Right ventricle myocardium inferior (tissue), 1 donor: ENCODE results near the gene TENM4. TPM values are rescaled to one million over a fixed set of nuclear protein-coding genes. Genes with fewer than 3 reads are reported as not detected.

Experiments used
- ATAC-seq: fragments of 200-7000 bp; cut with Tn5 transposase; one replicate; pipeline ENCODE4 v1.9.1; 2020; ENCODE audit warnings: mild to moderate bottlenecking, moderate library complexity
- DNase-seq: peaks from one replicate; pipeline ENCODE4 v3.0.0; 2021; ENCODE audit errors: missing footprints
- intact Hi-C: fragments of 100-400 bp; cut with DNase I; formaldehyde crosslinking; loops from one replicate; pipeline ENCODE4 v1.11.0; 2022
- total RNA-seq: library from RNA; stranded (reverse); fragmentation: NEBNext Ultra II Directional; extraction: Animal tissue kit (Norgen Biotek cat#: 25700); gene quantifications from one replicate; pipeline ENCODE4 v1.2.1, GENCODE V29; 2021
- donor health status: DM: no; HTN: yes; CAD: no; lungs with severe emphysema.

TENM4 gene
- total RNA-seq, 1 donor from 2014 or later = 0.35 TPM

- ATAC-seq = no peak
- intact Hi-C loops = no loop called here
Observed at GRCh38 chr11:79184285-79184684, 256.5 kb downstream of the TENM4 start.

DNA sequence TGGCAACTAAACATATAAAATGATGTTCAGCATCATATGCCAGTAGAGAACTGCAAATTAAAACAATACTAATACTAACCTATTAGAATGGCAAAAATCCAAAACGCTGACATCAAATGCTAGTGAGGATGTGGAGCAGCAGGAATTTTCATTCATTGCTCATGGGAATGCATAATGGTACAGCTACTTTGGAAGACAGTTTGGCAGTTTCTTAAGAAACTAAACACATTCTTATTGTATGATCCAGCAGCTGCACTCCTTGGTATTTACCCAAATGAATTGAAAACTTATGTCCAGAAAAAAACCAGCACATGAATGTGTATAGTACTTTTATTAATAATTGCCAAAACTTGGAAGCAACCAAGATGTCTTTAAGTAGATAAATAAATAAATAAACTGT lies 258.0 kb downstream of the TENM4 start:
- intact Hi-C loops = no loop called here

More at GRCh38 chr11:79184285-79184684, 256.5 kb downstream of the TENM4 start:
- no peak for DNase-seq

DNA sequence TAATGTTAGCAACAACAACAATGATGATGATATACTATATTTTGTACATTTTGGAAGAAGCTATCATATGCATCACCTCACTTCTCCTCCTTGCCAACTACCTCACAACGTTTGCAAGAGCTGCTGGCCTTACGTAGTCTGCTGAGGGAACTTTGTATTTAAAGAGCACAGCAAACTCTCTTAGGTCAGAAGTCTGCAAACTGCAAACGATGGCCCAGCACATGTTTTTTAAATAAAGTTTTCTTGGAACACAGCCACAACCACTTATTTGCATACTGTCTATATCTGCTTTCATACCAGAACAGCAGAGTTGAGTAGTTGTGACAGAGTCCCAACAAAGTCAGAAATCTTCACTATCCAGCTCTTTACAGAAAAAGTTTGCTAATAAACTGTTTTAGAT lies 261.7 kb downstream of the TENM4 start:
- DNase-seq (no peak), ATAC-seq (no peak)
- intact Hi-C loops = no loop called here

More for the DNA sequence above, 258.0 kb downstream of the TENM4 start:
- ATAC-seq (no peak), DNase-seq (no peak)

DNA sequence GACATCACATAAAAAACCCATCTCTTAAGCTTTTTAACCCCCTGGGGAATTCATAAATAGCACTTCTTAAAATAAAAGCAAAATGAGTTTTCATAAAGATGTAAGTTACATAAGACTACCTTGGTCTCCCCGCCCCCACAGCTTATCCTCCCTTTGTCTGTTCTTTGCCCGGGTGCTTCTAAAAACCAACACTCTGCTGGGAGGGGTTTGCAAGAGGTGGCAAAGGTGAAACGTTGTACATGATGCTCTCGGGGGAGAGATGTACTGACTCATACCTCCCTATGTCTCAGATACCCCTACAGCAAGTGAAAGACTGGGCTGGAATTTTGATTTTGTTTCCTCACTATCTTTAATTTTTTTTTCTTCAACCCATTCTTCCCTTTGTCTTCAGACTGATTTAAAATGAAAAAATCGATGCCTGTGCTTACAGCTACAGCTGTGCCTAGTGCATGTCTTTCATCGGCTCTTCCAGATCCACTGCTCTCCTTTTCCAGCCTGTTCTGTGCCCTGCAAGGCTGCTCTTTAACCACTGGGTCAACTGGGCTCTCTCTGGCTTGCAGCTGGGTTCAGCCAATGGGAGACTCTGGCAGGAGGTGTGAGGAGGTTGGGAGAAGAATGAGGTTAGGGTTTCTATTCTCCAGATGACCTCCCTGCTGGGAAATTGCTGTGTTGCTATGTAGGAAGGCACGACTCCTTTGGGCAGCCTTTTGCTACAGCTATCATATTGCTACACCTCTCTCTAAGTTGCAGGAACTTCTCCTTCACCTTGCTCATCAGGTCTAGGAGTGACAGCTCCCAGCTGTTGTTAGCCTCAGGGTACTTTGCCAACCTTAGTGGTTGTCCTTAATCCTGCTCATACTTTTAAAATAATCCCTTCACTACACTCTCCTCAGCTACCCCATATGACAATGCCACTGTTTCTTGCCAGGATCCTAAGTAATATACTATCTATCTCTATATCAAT lies 266.5 kb downstream of the TENM4 start:
- ATAC-seq = no peak
- intact Hi-C loops = no loop called here
- no peak for DNase-seq

- DNase-seq (no peak), ATAC-seq (peak; percentile 72)
- intact Hi-C loops = no loop called here
Observed at GRCh38 chr11:79173615-79174014, 267.2 kb downstream of the TENM4 start.

GRCh38 chr11:79170321-79170720 lies 270.5 kb downstream of the TENM4 start:
- DNase-seq = no peak
- no peak for ATAC-seq
- intact Hi-C loops = no loop called here

- intact Hi-C loops = no loop called here
- ATAC-seq = no peak
- DNase-seq = no peak
Observed at GRCh38 chr11:79168530-79169110, 272.2 kb downstream of the TENM4 start.

GRCh38 chr11:79167510-79168188 lies 273.2 kb downstream of the TENM4 start:
- ATAC-seq = no peak
- DNase-seq = no peak
- intact Hi-C loops = no loop called here

DNA sequence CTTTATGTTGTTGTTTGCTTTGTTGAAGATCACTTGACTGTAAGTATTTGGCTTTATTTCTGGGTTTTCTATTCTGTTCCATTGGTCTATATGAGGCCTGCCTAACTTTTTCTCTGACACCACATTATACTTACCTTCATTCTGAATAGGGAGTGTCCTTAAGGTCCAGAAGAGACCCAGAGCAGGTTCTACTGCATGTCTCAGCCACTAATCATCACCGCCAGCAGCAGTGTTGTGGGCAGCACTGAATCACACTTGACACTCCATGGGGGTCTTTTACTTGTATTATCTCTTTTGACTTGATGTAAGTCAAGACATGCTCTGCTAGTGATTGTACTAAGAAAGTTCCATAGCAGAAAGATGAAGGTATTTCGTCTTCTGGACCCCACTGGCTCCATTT lies 274.9 kb downstream of the TENM4 start:
- DNase-seq (no peak), ATAC-seq (no peak)
- intact Hi-C loops = no loop called here

DNA sequence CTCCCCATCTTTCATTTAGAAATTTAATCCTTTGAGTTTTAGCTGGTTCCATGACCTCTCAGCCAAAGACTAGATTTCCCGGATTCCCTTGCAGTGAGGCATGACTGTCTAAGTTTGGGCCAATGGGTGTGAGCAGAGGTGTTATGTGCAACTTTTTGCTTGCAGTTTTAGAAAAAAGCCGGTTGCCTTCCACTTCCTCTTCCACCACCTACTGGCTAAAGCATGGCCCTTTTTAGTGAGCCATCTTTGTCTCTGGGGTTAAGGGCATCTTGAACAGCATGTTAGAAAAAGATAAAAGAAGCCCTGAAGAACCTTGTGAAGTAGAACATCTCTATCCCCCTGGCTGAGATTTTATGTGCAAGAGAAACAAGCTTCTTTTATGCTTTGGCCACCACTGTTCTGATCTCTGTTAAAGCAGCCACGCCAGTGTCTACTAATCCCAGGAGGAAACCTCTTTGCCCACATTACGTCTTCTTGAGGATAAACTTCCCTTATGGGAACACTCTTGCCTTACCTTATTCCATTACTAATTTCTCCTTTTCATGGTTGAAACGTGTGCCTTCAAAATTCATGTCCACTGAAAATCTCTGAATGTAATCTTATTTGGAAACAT lies 279.9 kb downstream of the TENM4 start:
- intact Hi-C loops = no loop called here
- no peak for DNase-seq
- no peak for ATAC-seq

GRCh38 chr11:79159657-79160450 lies 281.0 kb downstream of the TENM4 start:
- ATAC-seq = no peak
- intact Hi-C loops = no loop called here
- DNase-seq = no peak

- ATAC-seq = no peak
- intact Hi-C loops = no loop called here
- DNase-seq = no peak
Observed at GRCh38 chr11:79157738-79158137, 283.1 kb downstream of the TENM4 start.

DNA sequence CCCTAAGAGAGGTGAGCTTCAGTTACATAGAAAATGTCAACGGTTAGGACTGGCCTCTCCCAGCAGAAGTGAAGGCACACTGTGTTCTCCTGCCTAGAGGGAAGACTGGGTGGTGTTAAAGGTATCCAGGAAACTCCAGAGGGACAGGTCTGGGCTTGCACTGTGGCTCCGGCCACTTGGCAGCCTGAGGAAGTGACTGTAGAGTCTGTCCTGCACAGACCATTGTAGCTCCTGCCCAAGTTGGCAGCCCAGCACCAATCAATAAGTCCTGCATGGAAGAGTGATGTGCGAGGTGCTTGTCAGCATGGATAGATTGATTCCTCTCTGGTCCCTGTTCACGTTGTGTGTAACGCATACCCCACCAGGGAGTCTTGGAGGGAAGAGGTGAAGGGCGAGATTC lies 284.8 kb downstream of the TENM4 start:
- DNase-seq = no peak
- intact Hi-C loops = no loop called here
- ATAC-seq = no peak

DNA sequence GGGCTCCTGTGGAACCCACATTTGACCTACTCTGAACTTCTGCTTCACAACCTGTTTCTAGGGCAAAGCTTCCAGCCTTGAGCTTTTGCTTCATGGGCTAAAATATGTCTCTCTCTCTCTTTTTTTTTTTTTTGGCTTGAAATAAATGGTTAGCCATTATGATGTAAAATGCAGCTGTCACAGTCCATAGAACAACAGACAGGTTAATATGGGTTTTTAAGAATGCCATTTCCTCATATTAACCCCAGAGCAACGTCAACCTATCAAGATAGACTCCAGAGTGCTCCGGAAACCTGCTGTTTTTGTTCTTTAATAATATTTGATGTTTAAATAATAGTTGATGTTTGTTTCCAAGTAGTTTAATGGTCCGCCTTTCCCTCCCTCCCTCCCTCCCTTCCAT lies 285.6 kb downstream of the TENM4 start:
- DNase-seq (no peak), ATAC-seq (no peak)
- intact Hi-C loops = no loop called here

DNA sequence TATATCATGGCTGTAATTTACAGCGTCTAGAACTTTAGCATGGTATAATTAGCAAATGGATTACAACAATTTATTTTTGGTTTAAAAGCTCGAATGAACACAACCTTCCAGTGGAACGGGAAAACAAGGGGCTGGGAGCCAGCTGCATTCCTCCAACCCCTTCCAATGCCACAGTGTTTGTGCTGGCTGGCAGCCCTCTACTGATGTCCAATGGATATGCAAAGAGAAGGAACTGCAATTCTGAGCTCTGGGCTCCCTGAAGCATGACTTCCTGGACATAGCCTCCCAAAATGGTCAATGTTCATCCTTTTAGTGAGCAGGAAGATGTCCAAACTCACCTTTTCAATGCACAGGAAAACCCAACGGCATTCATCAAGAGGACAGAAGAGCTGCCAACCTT lies 288.3 kb downstream of the TENM4 start:
- no peak for DNase-seq
- intact Hi-C loops = no loop called here

GRCh38 chr11:79151396-79151795 lies 289.4 kb downstream of the TENM4 start:
- DNase-seq = no peak
- intact Hi-C loops = no loop called here
- ATAC-seq = no peak

More for the DNA sequence above, 288.3 kb downstream of the TENM4 start:
- no peak for ATAC-seq

DNA sequence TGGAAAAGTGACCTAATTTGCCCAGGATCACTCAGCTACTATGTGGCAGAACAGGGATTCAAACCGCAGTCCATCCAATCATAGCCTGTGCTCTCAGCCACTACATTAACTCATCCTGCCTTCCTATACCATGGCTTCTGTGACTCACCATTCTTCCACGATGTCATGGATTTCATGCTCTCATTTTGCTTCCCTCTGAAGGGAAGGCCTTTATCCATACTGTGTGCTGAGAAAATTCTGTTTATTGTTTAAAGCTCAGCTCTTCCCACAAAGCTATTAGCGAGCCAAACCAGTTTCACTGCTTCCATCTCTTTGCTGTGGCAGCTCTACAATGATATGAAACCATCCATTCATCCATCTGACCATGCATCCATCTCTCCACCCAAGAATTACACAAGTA lies 289.9 kb downstream of the TENM4 start:
- ATAC-seq (no peak), DNase-seq (no peak)
- intact Hi-C loops = no loop called here

- intact Hi-C loops = no loop called here
- DNase-seq (no peak), ATAC-seq (no peak)
Observed at GRCh38 chr11:79150320-79150719, 290.5 kb downstream of the TENM4 start.

DNA sequence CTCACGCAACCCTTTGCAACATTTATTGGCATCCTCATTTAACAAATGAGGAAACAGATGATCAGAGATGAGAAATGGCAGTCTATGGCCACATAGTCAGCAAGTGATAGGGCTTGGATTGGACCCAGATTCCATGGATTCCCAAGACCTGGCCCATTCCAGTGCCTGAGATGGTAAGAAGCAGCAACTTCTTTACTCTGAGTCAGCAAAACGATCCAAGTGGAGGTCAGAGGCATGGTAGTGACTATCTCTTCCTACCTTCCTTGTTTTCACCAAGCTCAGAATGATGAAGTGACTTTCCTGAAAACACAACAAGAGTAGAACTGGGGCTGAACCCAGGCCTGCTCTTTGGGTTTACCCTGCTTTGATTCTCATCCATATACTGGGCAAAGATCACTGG lies 293.1 kb downstream of the TENM4 start:
- DNase-seq = no peak

More for the DNA sequence above, 293.1 kb downstream of the TENM4 start:
- ATAC-seq = no peak
- intact Hi-C loops = no loop called here
